GM12891 (cell line): Measurements from ENCODE around the gene PIK3R3.

ENCODE experiments used
- POLR2A ChIP-seq: IDR thresholded peaks from 2 replicates; pipeline ENCODE4 v1.6.1; 2011; ENCODE audit warnings: low read depth, low read length, control low read depth
- POLR2AphosphoS5 ChIP-seq: IDR thresholded peaks from 2 replicates; pipeline ENCODE4 v1.6.1; 2011; ENCODE audit warnings: low read depth, low read length, control low read depth
- POU2F2 ChIP-seq: IDR thresholded peaks from 2 replicates; pipeline ENCODE4 v1.6.1; 2011; ENCODE audit warnings: low read depth, mild to moderate bottlenecking, control low read depth, low read length, moderate library complexity
- SPI1 ChIP-seq: IDR thresholded peaks from 2 replicates; pipeline ENCODE4 v1.6.1; 2011; ENCODE audit warnings: low read depth, low read length, control low read depth
- TAF1 ChIP-seq: IDR thresholded peaks from 2 replicates; pipeline ENCODE4 v1.6.1; 2011; ENCODE audit warnings: low read depth, low read length, control low read depth

- TF ChIP-seq POLR2A, result no peak
- no peak for TF ChIP-seq POLR2AphosphoS5
- no peak for TF ChIP-seq TAF1
- no peak for TF ChIP-seq SPI1
- no peak for TF ChIP-seq POU2F2
These were observed 44.5 kb downstream of the PIK3R3 start for GRCh38 chr1:46087891-46088290.
